ENCODE measurements around the gene MTHFD2L. TPM values are rescaled to one million over a fixed set of nuclear protein-coding genes. Genes with fewer than 3 reads are reported as not detected.

MTHFD2L gene
- total RNA-seq, 2 donors from 2014 or later: 5.8 to 26.9 TPM

DNA sequence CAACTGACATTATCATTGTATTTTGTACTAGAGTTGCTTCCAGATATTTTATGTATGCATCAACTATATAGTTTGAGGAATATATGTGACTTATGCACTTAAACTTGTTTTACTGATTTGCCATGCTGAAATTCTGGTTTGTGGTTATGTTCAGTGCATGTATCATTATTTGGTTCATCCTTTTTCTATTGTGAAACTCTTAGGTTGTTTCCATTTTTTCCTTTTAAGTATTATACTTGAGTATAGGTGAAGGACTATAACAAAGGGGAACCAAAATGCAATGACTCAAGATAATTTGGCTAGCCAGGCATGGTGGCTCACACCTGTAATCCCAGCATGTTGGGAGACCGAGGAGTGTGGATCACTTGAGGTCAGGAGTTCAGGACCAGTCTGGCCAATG is 129.2 kb downstream of the MTHFD2L start:
- H3K27ac ChIP-seq: no peak overlapping the region

DNA sequence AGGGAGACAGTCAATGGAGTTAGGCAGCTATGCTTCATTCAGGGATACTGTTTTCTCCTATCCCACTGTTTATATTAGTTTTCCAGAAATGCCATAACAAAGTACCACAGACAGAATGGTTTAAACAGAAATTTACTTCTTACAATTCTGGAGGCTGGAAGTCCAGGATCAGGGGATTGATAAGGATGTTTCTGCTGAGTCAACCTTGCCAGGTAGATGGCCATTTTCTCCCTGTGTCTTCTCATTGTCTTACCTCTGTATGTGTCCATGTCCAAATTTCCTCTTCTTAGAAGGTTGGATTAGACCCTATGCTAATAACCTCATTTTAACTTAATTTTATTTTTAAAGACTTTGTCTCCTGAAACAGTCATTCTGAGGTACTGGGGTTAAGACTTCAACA is 129.9 kb downstream of the MTHFD2L start:
- ATAC-seq (ENCODE audit: insufficient number of reproducible peaks, low FRiP score, low read depth) (no peak), DNase-seq (ENCODE audit: low spot score) (no peak)
- Histone ChIP-seq H3K27ac (no peak overlapping the region), H3K9me3 (no peaks in the 10 kb centered on the region), H3K27me3 (replicated peaks; ENCODE audit: insufficient read depth) (no peaks in the 10 kb centered on the region), H3K4me1 (ENCODE audit: control insufficient read depth in 1 of 2, low read depth in 2 of 2) (no peaks in the 10 kb centered on the region), H3K36me3 (no peaks in the 10 kb centered on the region), H3K4me3 (no peak overlapping the region)
- no peak for TF ChIP-seq CTCF (IDR thresholded peaks at IDR 0.05)

More for the DNA sequence above, 129.2 kb downstream of the MTHFD2L start:
- Histone ChIP-seq H3K36me3 (no peaks in the 10 kb centered on the region), H3K9me3 (no peaks in the 10 kb centered on the region), H3K4me3 (no peak overlapping the region), H3K27me3 (replicated peaks; ENCODE audit: insufficient read depth) (no peaks in the 10 kb centered on the region), H3K4me1 (ENCODE audit: control insufficient read depth in 1 of 2, low read depth in 2 of 2) (no peaks in the 10 kb centered on the region)
- ATAC-seq (ENCODE audit: insufficient number of reproducible peaks, low FRiP score, low read depth) (no peak), DNase-seq (ENCODE audit: low spot score) (no peak)
- TF ChIP-seq CTCF (IDR thresholded peaks at IDR 0.05): no peak

DNA sequence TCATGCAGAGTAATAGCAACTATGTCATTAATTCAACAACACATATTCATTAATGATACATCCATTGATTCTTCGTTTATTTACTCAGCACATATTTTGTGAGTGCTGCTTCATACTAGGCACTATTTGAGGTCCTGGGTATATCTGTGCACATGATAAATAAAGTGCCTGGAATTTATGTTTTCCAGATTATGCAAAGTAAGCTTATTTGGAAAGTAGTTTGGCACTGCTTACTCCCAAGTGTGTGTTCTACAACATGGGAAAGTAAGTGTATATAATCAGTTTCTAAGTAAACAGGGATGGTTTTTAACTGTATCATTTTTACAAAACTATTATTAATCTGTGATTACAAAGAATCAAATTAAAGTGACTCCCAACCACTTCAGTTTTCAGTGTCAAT is 133.6 kb downstream of the MTHFD2L start:
- Histone ChIP-seq H3K27me3 (replicated peaks; ENCODE audit: insufficient read depth) (no peaks in the 10 kb centered on the region), H3K9me3 (no peaks in the 10 kb centered on the region), H3K36me3 (no peaks in the 10 kb centered on the region), H3K4me3 (no peak overlapping the region), H3K4me1 (ENCODE audit: control insufficient read depth in 1 of 2, low read depth in 2 of 2) (no peaks in the 10 kb centered on the region), H3K27ac (no peak overlapping the region)
- no peak for TF ChIP-seq CTCF (IDR thresholded peaks at IDR 0.05)
- ATAC-seq (ENCODE audit: insufficient number of reproducible peaks, low FRiP score, low read depth): no peak
- no peak for DNase-seq (ENCODE audit: low spot score)

- ATAC-seq (ENCODE audit: insufficient number of reproducible peaks, low FRiP score, low read depth): no peak
- Histone ChIP-seq H3K27me3 (replicated peaks; ENCODE audit: insufficient read depth) (no peaks in the 10 kb centered on the region), H3K9me3 (no peaks in the 10 kb centered on the region), H3K4me1 (ENCODE audit: control insufficient read depth in 1 of 2, low read depth in 2 of 2) (no peaks in the 10 kb centered on the region), H3K36me3 (no peaks in the 10 kb centered on the region), H3K4me3 (no peak overlapping the region), H3K27ac (no peak overlapping the region)
- no peak for TF ChIP-seq CTCF (IDR thresholded peaks at IDR 0.05)
- DNase-seq (ENCODE audit: low spot score): no peak
Measured at GRCh38 chr4:74292111-74292870, 134.4 kb downstream of the MTHFD2L start.

DNA sequence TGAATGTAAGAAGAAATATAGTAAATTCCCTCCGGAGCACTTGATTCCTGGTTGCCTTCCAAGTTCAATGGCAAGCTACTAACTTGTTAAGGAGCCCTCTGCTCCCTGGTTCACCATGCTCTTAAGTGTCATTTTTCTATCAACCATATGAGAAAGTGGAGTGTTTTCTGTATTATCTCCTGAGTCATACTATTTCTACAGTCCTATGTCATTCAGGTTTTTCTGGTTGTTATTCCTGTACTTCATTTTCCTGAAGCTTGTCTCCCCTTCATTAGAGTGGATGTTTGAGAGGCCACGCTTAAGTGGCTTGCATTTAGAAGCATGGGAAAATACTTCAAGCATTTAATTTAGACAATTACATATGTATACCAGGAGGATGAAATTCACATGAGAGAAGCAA is 135.6 kb downstream of the MTHFD2L start:
- ATAC-seq (ENCODE audit: insufficient number of reproducible peaks, low FRiP score, low read depth): no peak
- Histone ChIP-seq H3K4me1 (ENCODE audit: control insufficient read depth in 1 of 2, low read depth in 2 of 2) (no peaks in the 10 kb centered on the region), H3K27me3 (replicated peaks; ENCODE audit: insufficient read depth) (no peaks in the 10 kb centered on the region), H3K36me3 (no peaks in the 10 kb centered on the region), H3K4me3 (no peak overlapping the region), H3K27ac (no peak overlapping the region), H3K9me3 (no peaks in the 10 kb centered on the region)
- DNase-seq (ENCODE audit: low spot score): no peak
- TF ChIP-seq CTCF (IDR thresholded peaks at IDR 0.05): no peak

Data from thoracic aorta (tissue), 2 donors.